Diencephalon (tissue), 1 donor: ENCODE measurements around the gene RBMY1D. TPM values are rescaled to one million over a fixed set of nuclear protein-coding genes. Genes with fewer than 3 reads are reported as not detected.

Experiments
- total RNA-seq: library from RNA; depleted of rRNA; stranded (reverse); fragments of >200 nt; gene quantifications from one replicate; pipeline ENCODE4 v1.2.3, GENCODE V29; 2014

The RBMY1D gene
- not detected for total RNA-seq

GRCh38 chrY:21894426-21894825 is at the start of gene RBMY1D:
RBMY1D (minus strand) TSS chrY:21894526; CDS start chrY:21892513, 2,013 bp downstream.

GRCh38 chrY:21917932-21918331 is 23.6 kb upstream of the RBMY1D start, which contains the start of gene RBMY1E:
RBMY1E (minus strand) TSS chrY:21918032; CDS start chrY:21916054, 1,978 bp downstream.

Other genes with a start within 250 kb of the RBMY1D start
- not detected for gene RBMY1E, start 23.5 kb upstream of the RBMY1D start, total RNA-seq